GM12878 (cell line): ENCODE results near the gene FITM1. TPM values are rescaled to one million over a fixed set of nuclear protein-coding genes. Genes with fewer than 3 reads are reported as not detected.

Experiments used
- ATAC-seq: fragments of 200-7000 bp; cut with Tn5 transposase; 3 replicates; pipeline ENCODE4 v1.9.1; 2020; ENCODE audit warnings: mild to moderate bottlenecking, moderate library complexity
- BruUV-seq: library from RNA; stranded (reverse); fragments of 400-500 nt; replicated peaks from 2 replicates; lab custom pipeline; 2021; lab: Mats Ljungman, UMichigan
- CTCF ChIA-PET: fragments of 300-600 bp; sonication (Branson Sonifier 250); formaldehyde crosslinking; extraction: SDS; loops from one replicate; lab custom pipeline; 2021; ENCODE audit warnings: inconsistent platforms; lab: Yijun Ruan, JAX
- POLR2A ChIA-PET: fragments of 350-600 bp; formaldehyde crosslinking; extraction: SDS; loops from one replicate; lab custom pipeline; 2021; ENCODE audit warnings: inconsistent platforms; lab: Charles Lee
- RAD21 ChIA-PET: fragments of 300-600 bp; sonication (Branson Sonifier 250); formaldehyde crosslinking; loops from one replicate; lab custom pipeline; 2023; ENCODE audit warnings: antibody characterized with exemption; ENCODE audit not compliant: unreplicated experiment; lab: Charles Lee
- SMC1A ChIA-PET: fragments of 300-600 bp; sonication (Branson Sonifier 250); formaldehyde crosslinking; loops from one replicate; lab custom pipeline; 2023; ENCODE audit not compliant: unreplicated experiment, uncharacterized antibody; lab: Charles Lee
- DNase-seq: peaks from one replicate; pipeline ENCODE4 v3.0.0-alpha.2; 2011; ENCODE audit warnings: low read depth, low spot score
- FAIRE-seq: peaks from 3 replicates; lab custom pipeline; 2011; peaks lifted over from hg19 to GRCh38; lab: Jason Lieb, UNC
- H2AFZ ChIP-seq: 2 replicates; pipeline ENCODE4 v1.6.0; 2011; ENCODE audit warnings: low read depth, low read length, control low read depth; ENCODE audit not compliant: control insufficient read depth
- H3K27ac ChIP-seq: 2 replicates; pipeline ENCODE4 v1.5.1; 2011; ENCODE audit warnings: control low read depth; ENCODE audit not compliant: control insufficient read depth, insufficient read depth
- H3K27me3 ChIP-seq, 2 experiments: replicated peaks in 1 of 2; 2 replicates each; pipeline versions ENCODE4 v1.6.0 to v1.6.1; 2011; ENCODE audit warnings: low read length in 1 of 2; ENCODE audit not compliant: control insufficient read depth in 2 of 2, insufficient read depth in 2 of 2
- H3K36me3 ChIP-seq, 2 experiments: 2 replicates each; pipeline ENCODE4 v1.5.1; 2011; ENCODE audit warnings: low read length in 1 of 2; ENCODE audit not compliant: control insufficient read depth in 2 of 2, insufficient read depth in 2 of 2
- H3K4me1 ChIP-seq: 2 replicates; pipeline ENCODE4 v1.6.1; 2011; ENCODE audit warnings: mild to moderate bottlenecking, low read length, moderate library complexity, mixed read lengths; ENCODE audit not compliant: control insufficient read depth, insufficient read depth
- H3K4me2 ChIP-seq: 2 replicates; pipeline ENCODE4 v1.6.0; 2011; ENCODE audit warnings: control low read depth; ENCODE audit not compliant: control insufficient read depth, insufficient read depth
- H3K4me3 ChIP-seq: fragments of 200-600 bp; sonication (generic); 2 replicates; pipeline ENCODE4 v1.5.1; 2016
- H3K79me2 ChIP-seq: 2 replicates; pipeline ENCODE4 v1.6.0; 2011; ENCODE audit warnings: low read length; ENCODE audit not compliant: control insufficient read depth, insufficient read depth
- H3K9ac ChIP-seq: 2 replicates; pipeline ENCODE4 v1.8.0; 2011; ENCODE audit warnings: low read length, control low read depth, mixed read lengths; ENCODE audit not compliant: control insufficient read depth, insufficient read depth
- H3K9me3 ChIP-seq: replicated peaks from 3 replicates; pipeline ENCODE4 v1.5.1; 2011; ENCODE audit warnings: mild to moderate bottlenecking, low read length; ENCODE audit not compliant: control insufficient read depth, insufficient read depth
- H4K20me1 ChIP-seq: 2 replicates; pipeline ENCODE4 v1.6.0; 2011; ENCODE audit not compliant: control insufficient read depth, insufficient read depth
- BCL11A ChIP-seq: IDR thresholded peaks from 2 replicates; pipeline ENCODE4 v1.6.1; 2011; ENCODE audit warnings: low read depth, low read length
- CEBPB ChIP-seq, 2 experiments: fragments of 150-350 bp in 1 of 2; IDR thresholded peaks; 2 replicates each; pipeline ENCODE4 v1.6.1; 2012 to 2014; ENCODE audit warnings: low read depth in 2 of 2, low read length in 2 of 2, borderline replicate concordance in 1 of 2, inconsistent platforms in 1 of 2
- CREM ChIP-seq: IDR thresholded peaks from 2 replicates; pipeline ENCODE4 v1.6.1; 2014; ENCODE audit warnings: antibody characterized with exemption, low read depth
- ETV6 ChIP-seq, 2 experiments: fragments of 450-650 bp in 1 of 2; IDR thresholded peaks in 1 of 2; conservative IDR thresholded peaks in 1 of 2; 2 replicates each; pipeline ENCODE4 v1.6.1; 2014; ENCODE audit warnings: antibody characterized with exemption in 1 of 2, borderline replicate concordance in 1 of 2, low read depth in 1 of 2, mild to moderate bottlenecking in 1 of 2, moderate library complexity in 1 of 2
- FOXK2 ChIP-seq: fragments of 450-650 bp; IDR thresholded peaks from 2 replicates; pipeline ENCODE4 v1.6.1; 2017; ENCODE audit warnings: mild to moderate bottlenecking, moderate library complexity
- HCFC1 ChIP-seq: fragments of 150-350 bp; IDR thresholded peaks from 2 replicates; pipeline ENCODE4 v1.6.1; 2014; ENCODE audit warnings: low read length
- MLLT1 ChIP-seq: fragments of 450-650 bp; IDR thresholded peaks from 2 replicates; pipeline ENCODE4 v1.6.1; 2016; ENCODE audit warnings: mild to moderate bottlenecking
- RB1 ChIP-seq: fragments of 450-650 bp; formaldehyde crosslinking; IDR thresholded peaks from 2 replicates; pipeline ENCODE4 v1.6.1; 2017; ENCODE audit warnings: mild to moderate bottlenecking, borderline replicate concordance
- ZNF384 ChIP-seq: IDR thresholded peaks from 2 replicates; pipeline ENCODE4 v1.6.1; 2012; ENCODE audit warnings: low read depth, mild to moderate bottlenecking, low read length, improper control_type of control experiment, borderline replicate concordance
- WGBS: methylation state at CpG from one replicate; pipeline ENCODE4 v1.1.6; 2016; ENCODE audit warnings: low lambda C conversion rate; ENCODE audit not compliant: insufficient replicate concordance, insufficient coverage; ENCODE audit errors: missing lambda C conversion rate; 5-methylcytosine and 5-hydroxymethylcytosine counted together
- in situ Hi-C: fragments of 300-500 bp; cut with MboI; formaldehyde crosslinking; loops from 9 replicates; pipeline ENCODE4 v1.14.3; 2018; ENCODE audit warnings: mixed read lengths
- intact Hi-C: fragments of 100-400 bp; cut with micrococcal nuclease; formaldehyde crosslinking; loops from one replicate; pipeline ENCODE4 v1.14.2; 2022; ENCODE audit not compliant: unreplicated experiment
- polyA plus RNA-seq, 11 experiments: library from polyadenylated mRNA; depleted of rRNA in 4 of 11; unstranded in 6 of 11; stranded (reverse) in 5 of 11; fragments of >200 nt; fragmentation: Nextera tagmentation in 4 of 11; fragmentation: Illumina TruSeq in 1 of 11; extraction: Ambion mirVana in 4 of 11; extraction: Trizol in 1 of 11; gene quantifications; 1 replicate in 1 of 11; 2 replicates in 10 of 11; pipeline versions ENCODE4 v1.2.1 to v1.2.3, GENCODE V29; 2011 to 2016; ENCODE audit warnings: inconsistent platforms in 2 of 11, missing spikeins in 2 of 11, low read depth in 1 of 11
- total RNA-seq, 4 experiments: library from RNA; depleted of rRNA in 3 of 4; stranded (reverse); fragments of >200 nt in 3 of 4; fragmentation: Illumina TruSeq in 1 of 4; extraction: Trizol in 1 of 4; gene quantifications; 2 replicates each; pipeline versions ENCODE4 v1.2.1 to v1.2.3, GENCODE V29; 2013 to 2021

The FITM1 gene
- total and polyA plus RNA-seq, 10 of the 15 experiments (the other 5 are each of a cell fraction or from before 2014, with no cell fraction given), result 0.11 to 1.9 (median 0.45) TPM; not detected in 2

DNA sequence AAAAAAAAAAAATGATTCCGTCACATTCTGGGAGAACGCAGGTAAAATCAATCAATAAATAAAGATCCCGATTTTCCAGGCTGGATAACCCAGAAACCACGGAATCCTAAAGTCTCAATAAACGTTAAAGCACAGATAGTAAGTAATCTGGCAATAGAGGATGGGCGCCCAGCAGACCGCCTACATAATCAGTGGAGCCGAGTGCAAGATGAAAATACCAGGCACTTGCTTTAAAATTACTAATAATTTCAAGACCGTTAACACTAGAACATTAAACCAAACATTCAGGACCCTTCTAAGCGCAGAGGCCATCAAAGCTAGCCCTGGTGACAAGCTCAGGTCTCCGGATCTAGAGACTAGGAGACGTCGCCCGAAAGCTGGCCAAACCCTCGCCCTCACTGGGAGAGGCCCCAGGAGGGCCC lies 17.1 kb upstream of the FITM1 start:
- ChIA-PET RAD21 (interaction anchor here (1.4 to 5.8 kb wide), 11 partner anchors 11 to 134 kb away, joined by 4 to 69 read pairs (median 12); partner anchors contain the start of genes EMC9, IRF9, PCK2 and PSME1), SMC1A (interaction anchor here (0.8 to 7.7 kb wide), 16 partner anchors 12 to 220 kb away, joined by 3 to 70 read pairs (median 6); partner anchors contain the start of genes CHMP4A, EMC9, IRF9 and PCK2), POLR2A (interaction anchor here (0.8 to 17.1 kb wide), 12 partner anchors 12 to 133 kb away, joined by 3 to 276 read pairs (median 9); partner anchors contain the start of genes EMC9, FITM1, IRF9 and PCK2), CTCF (interaction anchor here (0.8 to 5.9 kb wide), 10 partner anchors 13 to 693 kb away, joined by 3 to 39 read pairs (median 12); partner anchors contain the start of genes IRF9, PCK2, PSME1 and PSME2)
- Histone ChIP-seq H3K4me3 (peak overlapping the region; percentile 89), H3K9me3 (no peaks in the 10 kb centered on the region), H3K79me2 (peaks cover 24% of the 10 kb centered on the region), H3K36me3 (peaks cover 5 to 11% of the 10 kb centered on the region in 2 experiments), H3K4me1 (peaks cover 12% of the 10 kb centered on the region), H3K27ac (peak overlapping the region; percentile 94), H3K27me3 (no peaks in the 10 kb centered on the region), H3K4me2 (peak overlapping the region; percentile 94), H4K20me1 (no peaks in the 10 kb centered on the region), H3K9ac (peak overlapping the region; percentile 98), H2AFZ (peak overlapping the region; percentile 76)
- 20% methylated on average over 15 of the region's 15 CpGs for WGBS
- FAIRE-seq (no peak), DNase-seq (no peak), ATAC-seq (peak; percentile 5)
- intact Hi-C loops (no loop called here), in situ Hi-C loops (loop anchor here (25.0 kb wide), 1 partner anchor 801 kb away; the partner anchor contains the start of genes BCL2L2, PABPN1 and PPP1R3E)
- TSS peak; percentile 90 for BruUV-seq
- TF ChIP-seq MLLT1 (peak; percentile 17; the same call in 1 of the 2 replicates), CREM (no peak), BCL11A (no peak), ZNF384 (no peak), CEBPB (IDR thresholded peaks at IDR 0.05; ENCODE audit: borderline replicate concordance in 1 of 2, low read depth in 2 of 2, low read length in 2 of 2) (no peak), HCFC1 (no peak), FOXK2 (no peak), ETV6 (conservative IDR thresholded peaks at IDR 0.05 in 1 of 2, IDR thresholded peaks at IDR 0.05 in 1 of 2; ENCODE audit: borderline replicate concordance in 1 of 2, low read depth in 1 of 2) (no peak), RB1 (no peak)
